Smooth muscle cell (in vitro differentiated cells): ENCODE results near the gene ANAPC7. TPM values are rescaled to one million over a fixed set of nuclear protein-coding genes. Genes with fewer than 3 reads are reported as not detected.
"Not testable (repeated sequence)": the region's sequence is repeated elsewhere in the genome, so short reads cannot be mapped to it uniquely, and the experiment has no call there.

Experiments
- DNase-seq: peaks from one replicate; lab custom pipeline; 2025; ENCODE audit not compliant: unreplicated experiment; lab: John Stamatoyannopoulos, UW
- H2AFZ ChIP-seq: fragments of 200-600 bp; sonication (generic); 2 replicates; pipeline ENCODE4 v1.6.0; 2016; ENCODE audit warnings: antibody characterized with exemption, low read depth, mild to moderate bottlenecking
- H3F3A ChIP-seq: fragments of 200-600 bp; sonication (generic); 2 replicates; pipeline ENCODE4 v1.6.0; 2017; ENCODE audit warnings: antibody characterized with exemption, low read depth
- H3K27ac ChIP-seq: fragments of 200-600 bp; sonication (generic); 2 replicates; pipeline ENCODE4 v1.5.1; 2016; ENCODE audit warnings: low read depth, mild to moderate bottlenecking
- H3K27me3 ChIP-seq: fragments of 200-600 bp; sonication (generic); 2 replicates; pipeline ENCODE4 v1.6.1; 2016; ENCODE audit warnings: low read depth, mild to moderate bottlenecking
- H3K36me3 ChIP-seq: fragments of 200-600 bp; sonication (generic); 2 replicates; pipeline ENCODE4 v1.5.1; 2016; ENCODE audit warnings: low read depth
- H3K4me1 ChIP-seq: fragments of 200-600 bp; sonication (generic); 2 replicates; pipeline ENCODE4 v1.5.1; 2016; ENCODE audit warnings: low read depth
- H3K4me2 ChIP-seq: fragments of 200-600 bp; sonication (generic); 2 replicates; pipeline ENCODE4 v1.6.0; 2016; ENCODE audit warnings: mild to moderate bottlenecking
- H3K4me3 ChIP-seq: fragments of 200-600 bp; sonication (generic); 2 replicates; pipeline ENCODE4 v1.5.1; 2016; ENCODE audit warnings: mild to moderate bottlenecking
- H3K79me2 ChIP-seq: fragments of 200-600 bp; sonication (generic); 2 replicates; pipeline ENCODE4 v1.6.0; 2016; ENCODE audit warnings: low read depth, mild to moderate bottlenecking
- H3K9ac ChIP-seq: fragments of 200-600 bp; sonication (generic); 2 replicates; pipeline ENCODE4 v1.6.0; 2016; ENCODE audit warnings: low read depth
- H3K9me3 ChIP-seq: fragments of 200-600 bp; sonication (generic); replicated peaks from 2 replicates; pipeline ENCODE4 v1.5.1; 2016; ENCODE audit warnings: low read depth
- H4K20me1 ChIP-seq: fragments of 200-600 bp; sonication (generic); 2 replicates; pipeline ENCODE4 v1.6.0; 2016; ENCODE audit warnings: low read depth
- WGBS: methylation state at CpG from one replicate; pipeline ENCODE4 v1.1.7; 2016; ENCODE audit warnings: low lambda C conversion rate; 5-methylcytosine and 5-hydroxymethylcytosine counted together
- polyA plus RNA-seq: library from polyadenylated mRNA; unstranded; fragments of >200 nt; fragmentation: Nextera tagmentation; extraction: Ambion mirVana; gene quantifications from 2 replicates; pipeline ENCODE4 v1.2.1, GENCODE V29; 2016
- total RNA-seq: library from RNA; depleted of rRNA; stranded (reverse); fragments of >200 nt; gene quantifications from 2 replicates; pipeline ENCODE4 v1.2.3, GENCODE V29; 2014
- TF ChIP-seq, protein P1 (sequence below): fragments of 200-600 bp; sonication (generic); IDR thresholded peaks from 2 replicates; pipeline ENCODE4 v1.5.1; 2017; ENCODE audit warnings: borderline replicate concordance, mild to moderate bottlenecking, antibody characterized with exemption; ENCODE audit not compliant: insufficient read depth, poor library complexity, severe bottlenecking

Gene ANAPC7
- total and polyA plus RNA-seq, 2 experiments from 2014 or later, result 22.1 to 36.8 TPM

DNA sequence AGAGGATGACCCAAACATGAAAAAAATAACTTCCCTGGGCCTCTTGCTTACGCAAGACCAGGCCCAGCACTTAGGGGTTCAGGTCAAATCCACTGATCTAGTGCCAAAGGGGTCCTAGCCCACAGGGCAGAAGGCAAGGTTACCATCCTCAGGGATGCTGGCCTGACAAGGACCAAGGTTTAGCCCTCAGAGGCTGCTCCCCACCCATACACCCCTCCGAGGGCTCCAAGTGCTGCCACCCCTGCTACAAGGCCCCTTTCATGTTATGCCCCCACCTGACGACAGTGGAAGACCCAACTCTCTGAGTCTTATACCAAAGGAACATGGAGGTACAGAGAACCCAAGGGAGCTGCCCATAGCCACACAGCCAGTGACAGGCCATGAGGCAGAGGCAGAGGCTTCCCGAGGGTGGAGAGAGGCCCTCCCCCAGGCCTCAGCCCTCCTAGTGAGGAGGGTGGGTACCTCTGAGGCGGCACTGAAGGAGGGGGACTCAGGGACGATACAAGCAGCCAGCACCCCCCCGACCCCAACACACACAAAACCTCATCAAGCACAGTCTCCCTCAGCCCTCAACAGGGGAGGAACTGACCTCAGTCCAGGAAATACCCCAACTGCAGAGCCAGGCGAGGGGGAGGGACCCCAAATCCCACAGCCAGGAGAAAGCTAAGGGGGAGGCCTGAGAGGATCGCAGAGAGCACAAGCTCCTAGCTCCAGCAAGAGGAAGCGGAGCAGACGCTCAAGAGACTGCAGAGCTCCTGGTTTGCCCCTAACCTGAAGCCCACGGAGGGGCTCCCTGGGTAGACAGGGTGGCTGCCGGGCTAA is 37.0 kb downstream of the ANAPC7 start:
- H3F3A ChIP-seq, result no peaks in the 10 kb centered on the region
- peak overlapping the region; percentile 36 for H2AFZ ChIP-seq
- H3K79me2 ChIP-seq, result no peaks in the 10 kb centered on the region
- TF ChIP-seq, protein P1, sequence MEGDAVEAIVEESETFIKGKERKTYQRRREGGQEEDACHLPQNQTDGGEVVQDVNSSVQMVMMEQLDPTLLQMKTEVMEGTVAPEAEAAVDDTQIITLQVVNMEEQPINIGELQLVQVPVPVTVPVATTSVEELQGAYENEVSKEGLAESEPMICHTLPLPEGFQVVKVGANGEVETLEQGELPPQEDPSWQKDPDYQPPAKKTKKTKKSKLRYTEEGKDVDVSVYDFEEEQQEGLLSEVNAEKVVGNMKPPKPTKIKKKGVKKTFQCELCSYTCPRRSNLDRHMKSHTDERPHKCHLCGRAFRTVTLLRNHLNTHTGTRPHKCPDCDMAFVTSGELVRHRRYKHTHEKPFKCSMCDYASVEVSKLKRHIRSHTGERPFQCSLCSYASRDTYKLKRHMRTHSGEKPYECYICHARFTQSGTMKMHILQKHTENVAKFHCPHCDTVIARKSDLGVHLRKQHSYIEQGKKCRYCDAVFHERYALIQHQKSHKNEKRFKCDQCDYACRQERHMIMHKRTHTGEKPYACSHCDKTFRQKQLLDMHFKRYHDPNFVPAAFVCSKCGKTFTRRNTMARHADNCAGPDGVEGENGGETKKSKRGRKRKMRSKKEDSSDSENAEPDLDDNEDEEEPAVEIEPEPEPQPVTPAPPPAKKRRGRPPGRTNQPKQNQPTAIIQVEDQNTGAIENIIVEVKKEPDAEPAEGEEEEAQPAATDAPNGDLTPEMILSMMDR, result no peak
- no peak overlapping the region for H3K9ac ChIP-seq
- no peak overlapping the region for H3K4me3 ChIP-seq
- no peaks in the 10 kb centered on the region for H3K27me3 ChIP-seq
- no peak overlapping the region for H3K4me2 ChIP-seq
- H4K20me1 ChIP-seq, result no peaks in the 10 kb centered on the region
- H3K9me3 ChIP-seq, result no peaks in the 10 kb centered on the region
- no peaks in the 10 kb centered on the region for H3K36me3 ChIP-seq
- H3K27ac ChIP-seq, result peak overlapping the region; percentile 62
- WGBS, result 80% methylated on average over 13 of the region's 13 CpGs
- DNase-seq, result no peak
- H3K4me1 ChIP-seq, result no peaks in the 10 kb centered on the region

DNA sequence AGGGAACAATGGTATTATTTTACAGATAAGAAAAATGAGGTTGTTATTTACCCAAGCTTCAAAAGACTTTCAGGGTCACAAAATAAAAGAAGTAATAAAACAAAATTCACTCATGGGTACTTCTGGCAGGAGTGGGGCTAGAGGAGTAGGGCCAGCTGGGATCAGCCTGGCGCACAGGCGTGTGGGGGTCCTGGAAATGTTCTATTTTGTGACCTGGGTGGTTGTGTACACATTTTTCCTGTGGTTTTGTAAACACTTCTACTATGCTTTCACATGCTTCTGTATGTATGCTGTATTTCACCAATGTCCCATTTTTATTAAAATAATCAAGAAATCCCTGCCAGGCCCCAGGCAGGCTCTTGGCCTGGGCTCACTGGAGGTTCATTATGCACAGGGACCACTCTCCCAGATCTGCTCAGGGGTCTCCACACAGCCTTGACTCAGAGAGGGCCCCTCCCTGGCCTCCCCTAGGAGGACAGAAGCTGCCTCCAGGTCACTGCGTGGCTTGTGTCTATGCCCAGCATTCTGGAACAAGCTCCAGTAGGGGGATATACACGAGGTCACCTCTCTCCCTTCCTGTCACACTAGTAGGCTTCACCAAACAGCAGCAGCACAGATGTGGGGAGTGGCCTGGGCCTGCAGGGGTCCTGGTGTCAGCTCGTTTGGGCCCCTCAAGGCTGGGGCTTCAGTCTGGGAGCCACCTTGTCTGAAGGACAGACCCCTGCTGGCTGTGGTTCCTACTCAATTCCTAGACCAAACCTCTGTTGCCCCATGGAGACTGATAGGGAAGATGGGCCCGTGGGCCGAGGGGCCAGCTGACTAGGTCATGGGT is 37.8 kb downstream of the ANAPC7 start:
- Histone ChIP-seq H4K20me1 (no peaks in the 10 kb centered on the region), H3K27ac (no peak overlapping the region), H3K4me2 (no peak overlapping the region), H3K9ac (no peak overlapping the region), H3K36me3 (no peaks in the 10 kb centered on the region), H3K9me3 (no peaks in the 10 kb centered on the region), H3K4me1 (no peaks in the 10 kb centered on the region), H3K79me2 (no peaks in the 10 kb centered on the region), H3K27me3 (no peaks in the 10 kb centered on the region), H3F3A (no peaks in the 10 kb centered on the region), H3K4me3 (no peak overlapping the region), H2AFZ (no peak overlapping the region)
- DNase-seq, result no peak
- WGBS, result 89% methylated on average over 7 of the region's 7 CpGs
- TF ChIP-seq, protein P1, result no peak

DNA sequence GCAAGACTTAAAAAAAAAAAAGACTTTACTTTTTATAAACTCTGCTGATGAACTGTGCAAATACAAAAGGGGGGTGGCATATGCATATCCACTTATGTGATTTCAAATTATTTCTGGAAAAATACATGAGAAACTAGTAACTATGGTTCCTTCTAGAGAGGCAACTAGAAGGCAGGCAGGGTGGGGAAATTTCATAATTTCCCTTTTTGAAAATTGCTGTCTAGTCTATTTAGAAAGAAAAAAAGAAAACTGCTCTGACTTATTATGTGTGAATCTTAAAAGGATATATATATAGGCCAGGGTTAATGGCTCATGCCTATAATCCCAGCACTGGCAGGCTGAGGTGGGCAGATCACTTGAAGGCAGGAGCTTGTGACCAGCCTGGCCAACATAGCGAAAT is 42.3 kb downstream of the ANAPC7 start:
- no peak overlapping the region for H3K27ac ChIP-seq
- H3K4me2 ChIP-seq, result no peak overlapping the region
- WGBS, result 95% methylated on average over 1 of the region's 1 CpG
- H3K4me1 ChIP-seq, result no peaks in the 10 kb centered on the region
- H3K9ac ChIP-seq, result no peak overlapping the region
- no peaks in the 10 kb centered on the region for H4K20me1 ChIP-seq
- H3K36me3 ChIP-seq, result no peaks in the 10 kb centered on the region
- no peaks in the 10 kb centered on the region for H3K9me3 ChIP-seq
- no peaks in the 10 kb centered on the region for H3K27me3 ChIP-seq
- no peak overlapping the region for H2AFZ ChIP-seq
- no peaks in the 10 kb centered on the region for H3F3A ChIP-seq
- DNase-seq, result no peak
- TF ChIP-seq, protein P1, result no peak
- no peaks in the 10 kb centered on the region for H3K79me2 ChIP-seq
- H3K4me3 ChIP-seq, result no peak overlapping the region

DNA sequence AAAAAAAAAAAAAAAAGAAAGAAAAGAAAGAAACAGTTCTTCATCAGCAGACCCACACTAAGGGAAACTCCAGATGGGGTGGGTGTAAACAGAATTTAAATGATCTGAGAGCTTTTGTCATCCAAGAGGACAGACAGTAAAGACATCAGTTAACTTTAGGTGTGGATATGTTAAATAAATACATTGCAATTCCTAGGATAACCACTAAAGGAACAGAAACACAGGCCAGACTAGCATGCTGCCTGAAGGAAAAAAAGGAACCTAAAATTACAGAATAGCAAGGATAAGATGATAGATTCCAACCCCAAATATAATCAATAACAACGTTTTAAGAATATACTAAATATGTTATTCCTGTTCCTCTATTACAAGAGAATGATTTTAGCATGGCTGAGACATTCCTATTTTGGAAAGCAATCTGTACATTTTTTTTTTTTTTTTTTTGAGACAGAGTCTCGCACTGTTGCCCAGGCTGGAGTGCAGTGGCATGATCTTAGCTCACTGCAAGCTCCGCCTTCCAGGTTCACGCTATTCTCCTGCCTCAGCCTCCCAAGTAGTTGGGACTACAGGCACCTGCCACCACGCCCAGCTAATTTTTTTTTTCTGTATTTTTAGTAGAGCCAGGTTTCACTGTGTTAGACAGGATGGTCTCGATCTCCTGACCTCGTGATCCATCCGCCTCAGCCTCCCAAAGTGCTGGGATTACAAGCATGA is 45.0 kb downstream of the ANAPC7 start:
- not testable (repeated sequence) for H3K9ac ChIP-seq, H2AFZ ChIP-seq, H3K9me3 ChIP-seq, DNase-seq, H3K36me3 ChIP-seq, H4K20me1 ChIP-seq, H3K27me3 ChIP-seq, H3K4me2 ChIP-seq, H3K4me1 ChIP-seq, H3K27ac ChIP-seq, H3K79me2 ChIP-seq, H3K4me3 ChIP-seq, H3F3A ChIP-seq
- 88% methylated on average over 8 of the region's 8 CpGs for WGBS
